ENCODE data around the gene CTSZ. TPM values are rescaled to one million over a fixed set of nuclear protein-coding genes. Genes with fewer than 3 reads are reported as not detected.
A peak's percentile ranks its signal among the peaks of the same experiment; 100 is the strongest.

CTSZ gene
- total and polyA plus RNA-seq, 2 of the 4 experiments (the other 2 are of a cell fraction) = 46.1 to 88.5 TPM

DNA sequence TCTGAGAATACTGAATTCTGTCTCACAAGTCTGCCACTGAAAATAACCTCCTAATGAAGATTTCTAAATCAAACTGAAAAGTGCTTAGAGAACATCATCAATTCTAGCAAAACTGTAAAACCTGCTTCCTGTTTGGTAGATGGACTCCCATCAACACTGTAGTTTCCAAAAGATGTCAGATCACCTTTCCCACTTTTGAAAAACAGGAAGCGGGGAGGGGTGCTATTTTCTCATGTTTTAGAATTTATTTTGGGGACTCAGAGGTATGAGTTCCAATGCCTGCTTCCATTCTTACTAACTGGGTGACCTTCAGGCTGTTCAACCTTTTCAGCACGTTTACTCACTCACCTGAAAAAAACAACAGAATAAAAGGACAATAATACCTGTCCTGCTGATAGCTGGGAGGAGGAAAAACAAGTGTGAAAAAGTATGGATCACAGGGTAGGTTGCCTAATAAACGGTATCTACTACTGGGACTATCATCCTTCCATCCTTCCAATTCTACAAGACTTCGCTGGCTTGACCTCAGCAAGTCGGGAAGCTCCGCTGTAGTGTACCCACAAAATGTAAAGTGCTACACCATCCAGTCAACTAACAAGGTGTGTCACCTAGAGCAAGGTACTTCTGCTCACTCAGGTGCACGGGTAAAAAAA, 24.0 kb upstream of the CTSZ start:
- H3K36me3 ChIP-seq (ENCODE audit: control insufficient read depth, insufficient read depth, low read length) = peaks cover 16% of the 10 kb centered on the region
- in situ Hi-C loops (cut with MboI; ENCODE audit: low sequenced_read_pairs) (loop anchor here (25.0 kb wide), 3 partner anchors 794 to 1644 kb away; partner anchors contain the start of genes ANKRD60 and RBM38), dilution Hi-C loops (cut with HindIII; ENCODE audit: low sequenced_read_pairs, unreplicated experiment) (no loop called here), intact Hi-C loops (cut with micrococcal nuclease) (loop anchor here (5.0 kb wide), 2 partner anchors 139 to 159 kb away; no protein-coding TSS in a partner anchor)
- no peak overlapping the region for H3K56ac ChIP-seq (ENCODE audit: extremely low read depth, insufficient read depth, low read length)
- CTCF ChIA-PET = interaction anchor here (1.4 kb wide), 1 partner anchor 12 kb away, joined by 5 read pairs; the partner anchor contains the start of gene PRELID3B
- no peak overlapping the region for H3K18ac ChIP-seq (ENCODE audit: low read depth, low read length)
- peaks cover 33% of the 10 kb centered on the region for H4K20me1 ChIP-seq (ENCODE audit: insufficient read depth, low read length)
- H2AFZ ChIP-seq (replicated peaks; ENCODE audit: low read length, poor library complexity) = no peak overlapping the region
- TF ChIP-seq CEBPB (IDR thresholded peaks at IDR 0.05; ENCODE audit: low read depth, low read length) (no peak), MAFK (IDR thresholded peaks at IDR 0.05; ENCODE audit: low read depth, low read length) (no peak), MXI1 (IDR thresholded peaks at IDR 0.05; ENCODE audit: borderline replicate concordance, low read depth, low read length) (no peak), RFX5 (IDR thresholded peaks at IDR 0.05; ENCODE audit: low read depth, low read length) (no peak), MAZ (IDR thresholded peaks at IDR 0.05; ENCODE audit: borderline replicate concordance, low read depth, low read length) (no peak), POLR2A (IDR thresholded peaks at IDR 0.05; ENCODE audit: low read depth, low read length) (no peak), CHD1 (IDR thresholded peaks at IDR 0.05; ENCODE audit: low read depth, low read length) (no peak), NFE2L2 (IDR thresholded peaks at IDR 0.05; ENCODE audit: low read depth, low read length) (no peak), FOS (IDR thresholded peaks at IDR 0.05; ENCODE audit: low read depth, low read length) (no peak), RCOR1 (IDR thresholded peaks at IDR 0.05; ENCODE audit: insufficient replicate concordance, low read length) (no peak), SMC3 (IDR thresholded peaks at IDR 0.05; ENCODE audit: low read depth, low read length) (no peak), RAD21 (IDR thresholded peaks at IDR 0.05; ENCODE audit: low read length) (no peak), BHLHE40 (IDR thresholded peaks at IDR 0.05; ENCODE audit: low read depth, low read length) (no peak)
- TF ChIP-seq, protein P1, sequence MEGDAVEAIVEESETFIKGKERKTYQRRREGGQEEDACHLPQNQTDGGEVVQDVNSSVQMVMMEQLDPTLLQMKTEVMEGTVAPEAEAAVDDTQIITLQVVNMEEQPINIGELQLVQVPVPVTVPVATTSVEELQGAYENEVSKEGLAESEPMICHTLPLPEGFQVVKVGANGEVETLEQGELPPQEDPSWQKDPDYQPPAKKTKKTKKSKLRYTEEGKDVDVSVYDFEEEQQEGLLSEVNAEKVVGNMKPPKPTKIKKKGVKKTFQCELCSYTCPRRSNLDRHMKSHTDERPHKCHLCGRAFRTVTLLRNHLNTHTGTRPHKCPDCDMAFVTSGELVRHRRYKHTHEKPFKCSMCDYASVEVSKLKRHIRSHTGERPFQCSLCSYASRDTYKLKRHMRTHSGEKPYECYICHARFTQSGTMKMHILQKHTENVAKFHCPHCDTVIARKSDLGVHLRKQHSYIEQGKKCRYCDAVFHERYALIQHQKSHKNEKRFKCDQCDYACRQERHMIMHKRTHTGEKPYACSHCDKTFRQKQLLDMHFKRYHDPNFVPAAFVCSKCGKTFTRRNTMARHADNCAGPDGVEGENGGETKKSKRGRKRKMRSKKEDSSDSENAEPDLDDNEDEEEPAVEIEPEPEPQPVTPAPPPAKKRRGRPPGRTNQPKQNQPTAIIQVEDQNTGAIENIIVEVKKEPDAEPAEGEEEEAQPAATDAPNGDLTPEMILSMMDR (conservative IDR thresholded peaks at IDR 0.05; ENCODE audit: low read depth, low read length) = no peak
- TF ChIP-seq, protein P2, sequence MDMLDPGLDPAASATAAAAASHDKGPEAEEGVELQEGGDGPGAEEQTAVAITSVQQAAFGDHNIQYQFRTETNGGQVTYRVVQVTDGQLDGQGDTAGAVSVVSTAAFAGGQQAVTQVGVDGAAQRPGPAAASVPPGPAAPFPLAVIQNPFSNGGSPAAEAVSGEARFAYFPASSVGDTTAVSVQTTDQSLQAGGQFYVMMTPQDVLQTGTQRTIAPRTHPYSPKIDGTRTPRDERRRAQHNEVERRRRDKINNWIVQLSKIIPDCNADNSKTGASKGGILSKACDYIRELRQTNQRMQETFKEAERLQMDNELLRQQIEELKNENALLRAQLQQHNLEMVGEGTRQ (IDR thresholded peaks at IDR 0.05; ENCODE audit: low read depth, low read length) = no peak
- peak overlapping the region; percentile 99 for H2AK9ac ChIP-seq (replicated peaks; ENCODE audit: low read depth, low read length, poor library complexity)
- BruUV-seq (replicated peaks) = no TSS peak
- peaks cover 7% of the 10 kb centered on the region for H3K9me1 ChIP-seq (ENCODE audit: insufficient read depth, low read length)
- peak overlapping the region; percentile 96 for H3K4me2 ChIP-seq (ENCODE audit: low read depth, low read length)
- H4K8ac ChIP-seq (ENCODE audit: low read depth in 2 of 2, low read length in 2 of 2) = peak overlapping the region; percentile 46 to 96
- POLR2A ChIA-PET (ENCODE audit: unreplicated experiment) = no interaction called here
- H4K91ac ChIP-seq (ENCODE audit: insufficient read depth, low read depth, low read length) = peak overlapping the region; percentile 57
- no peaks in the 10 kb centered on the region for H3K9me3 ChIP-seq (ENCODE audit: control insufficient read depth, insufficient read depth, low read length)
- no peak for ATAC-seq (ENCODE audit: low read depth)
- peak overlapping the region; percentile 93 for H3K4me3 ChIP-seq (ENCODE audit: insufficient read depth, low read depth, low read length)
- peak overlapping the region; percentile 97 for H3K14ac ChIP-seq (replicated peaks; ENCODE audit: low read depth, low read length)
- no CpG with 5 or more reads among the region's 7 CpGs for WGBS, 2 experiments (ENCODE audit: extremely low coverage in 2 of 2, insufficient read length in 1 of 2)
- peak overlapping the region; percentile 48; the same call in 1 of the 3 replicates for H2BK15ac ChIP-seq (ENCODE audit: low read depth, low read length)
- H3K27ac ChIP-seq (ENCODE audit: insufficient read depth, low read length) = no peak overlapping the region
- H2BK5ac ChIP-seq (ENCODE audit: low read depth, low read length, poor library complexity, severe bottlenecking) = peak overlapping the region; percentile 93
- H3K9ac ChIP-seq (ENCODE audit: low read depth, low read length) = peak overlapping the region; percentile 88
- H3K27me3 ChIP-seq (ENCODE audit: control insufficient read depth, insufficient read depth, low read length) = no peaks in the 10 kb centered on the region
- 0 out of 2 replicates have a peak overlapping the region, but pooled peaks have one; percentile 49 for H2BK120ac ChIP-seq (ENCODE audit: low read depth, low read length)
- H3K4me1 ChIP-seq (ENCODE audit: control insufficient read depth, insufficient read depth, low read length) = peaks cover 9% of the 10 kb centered on the region
- no peak overlapping the region for H2BK20ac ChIP-seq (ENCODE audit: low read depth, low read length)
- peak overlapping the region; percentile 99 for H3K23ac ChIP-seq (ENCODE audit: low read depth, low read length)
- H3K79me1 ChIP-seq (ENCODE audit: low read depth in 1 of 2, low read length in 2 of 2) = peaks cover 17 to 46% of the 10 kb centered on the region in 2 experiments
- no peak for DNase-seq
- peak overlapping the region; percentile 85 for H2AK5ac ChIP-seq (ENCODE audit: low read depth, low read length)
- H3K4ac ChIP-seq (ENCODE audit: low read depth, low read length) = peak overlapping the region; percentile 99
- H4K5ac ChIP-seq (ENCODE audit: low read depth, low read length) = peak overlapping the region; percentile 87

Measured in IMR-90 (cell line).